OCI-LY7 (cell line): Measurements from ENCODE around the gene FERMT2. TPM values are rescaled to one million over a fixed set of nuclear protein-coding genes. Genes with fewer than 3 reads are reported as not detected.

Experiments
- BruUV-seq: library from RNA; stranded (reverse); fragments of 400-500 nt; replicated peaks from 2 replicates; lab custom pipeline; 2021; lab: Mats Ljungman, UMichigan
- CTCF ChIA-PET: fragments of 300-600 bp; sonication (Branson Sonifier 250); formaldehyde crosslinking; loops from one replicate; lab custom pipeline; 2022; ENCODE audit warnings: antibody characterized with exemption; ENCODE audit not compliant: unreplicated experiment; lab: Charles Lee
- POLR2A ChIA-PET: fragments of 300-600 bp; sonication (Branson Sonifier 250); formaldehyde crosslinking; loops from one replicate; lab custom pipeline; 2022; ENCODE audit warnings: antibody characterized with exemption; lab: Charles Lee
- DNase-seq: peaks from one replicate; pipeline ENCODE4 v3.0.0-alpha.2; 2015; ENCODE audit warnings: low spot score
- H2AFZ ChIP-seq: fragments of 200-600 bp; sonication (generic), shearing (Covaris generic); 2 replicates; pipeline ENCODE4 v1.6.1; 2014; ENCODE audit warnings: mild to moderate bottlenecking, antibody characterized with exemption, low read length, moderate library complexity
- H3K27ac ChIP-seq: fragments of 200-600 bp; sonication (generic); 2 replicates; pipeline ENCODE4 v1.5.1; 2014; ENCODE audit warnings: mixed run types, low read depth, mild to moderate bottlenecking, moderate library complexity, low read length, inconsistent platforms; ENCODE audit not compliant: poor library complexity, severe bottlenecking
- H3K36me3 ChIP-seq: fragments of 200-600 bp; sonication (generic); 2 replicates; pipeline ENCODE4 v1.6.1; 2014; ENCODE audit warnings: mild to moderate bottlenecking, antibody characterized with exemption, low read length, moderate library complexity, mixed read lengths; ENCODE audit not compliant: insufficient read depth
- H3K4me1 ChIP-seq: fragments of 200-600 bp; sonication (generic); 2 replicates; pipeline ENCODE4 v1.5.1; 2014; ENCODE audit warnings: mild to moderate bottlenecking, low read length; ENCODE audit not compliant: insufficient read depth, poor library complexity, severe bottlenecking
- H3K4me2 ChIP-seq: fragments of 200-600 bp; sonication (generic); 2 replicates; pipeline ENCODE4 v1.6.1; 2014; ENCODE audit warnings: mild to moderate bottlenecking, low read length
- H3K4me3 ChIP-seq: fragments of 200-600 bp; sonication (generic); 2 replicates; pipeline ENCODE4 v1.5.1; 2014; ENCODE audit warnings: mild to moderate bottlenecking, low read depth, low read length; ENCODE audit not compliant: poor library complexity, severe bottlenecking
- H3K79me2 ChIP-seq: fragments of 200-600 bp; sonication (generic); 2 replicates; pipeline ENCODE4 v1.6.1; 2016; ENCODE audit warnings: low read depth, mild to moderate bottlenecking, low read length, moderate library complexity, mixed read lengths; ENCODE audit not compliant: insufficient read depth
- H3K9me2 ChIP-seq: fragments of 200-600 bp; sonication (generic); 2 replicates; pipeline ENCODE4 v1.6.1; 2016; ENCODE audit warnings: mild to moderate bottlenecking, low read length, mixed read lengths; ENCODE audit not compliant: insufficient read depth
- H3K9me3 ChIP-seq: fragments of 200-600 bp; sonication (generic); 2 replicates; pipeline ENCODE4 v1.6.1; 2014; ENCODE audit warnings: mild to moderate bottlenecking, mixed run types, low read length, mixed read lengths
- H4K20me1 ChIP-seq: fragments of 200-600 bp; sonication (generic); 2 replicates; pipeline ENCODE4 v1.6.1; 2014; ENCODE audit warnings: mild to moderate bottlenecking, antibody characterized with exemption, low read length, moderate library complexity, mixed read lengths; ENCODE audit not compliant: insufficient read depth
- EZH2phosphoT487 ChIP-seq: fragments of 200-600 bp; sonication (generic); IDR thresholded peaks from 2 replicates; pipeline ENCODE4 v1.6.1; 2018; ENCODE audit warnings: low read depth, borderline replicate concordance, mild to moderate bottlenecking, mixed run types, antibody characterized with exemption, low read length, moderate library complexity, mixed read lengths
- intact Hi-C: fragments of 100-400 bp; cut with micrococcal nuclease; formaldehyde crosslinking; loops from one replicate; pipeline ENCODE4 v1.10.0; 2022; ENCODE audit not compliant: unreplicated experiment
- total RNA-seq, 2 experiments: library from RNA; depleted of rRNA in 1 of 2; stranded (reverse); fragments of >200 nt in 1 of 2; shearing (Covaris generic) in 1 of 2; gene quantifications; 2 replicates each; pipeline ENCODE4 v1.2.3, GENCODE V29; 2014 to 2022
- TF ChIP-seq, protein P1 (sequence below): fragments of 200-600 bp; sonication (generic); conservative IDR thresholded peaks from 2 replicates; pipeline ENCODE4 v1.5.1; 2014; ENCODE audit warnings: mild to moderate bottlenecking, antibody characterized with exemption, low read length, moderate library complexity, mixed read lengths

FERMT2 gene
- total RNA-seq, 2 experiments from 2014 or later = not detected

DNA sequence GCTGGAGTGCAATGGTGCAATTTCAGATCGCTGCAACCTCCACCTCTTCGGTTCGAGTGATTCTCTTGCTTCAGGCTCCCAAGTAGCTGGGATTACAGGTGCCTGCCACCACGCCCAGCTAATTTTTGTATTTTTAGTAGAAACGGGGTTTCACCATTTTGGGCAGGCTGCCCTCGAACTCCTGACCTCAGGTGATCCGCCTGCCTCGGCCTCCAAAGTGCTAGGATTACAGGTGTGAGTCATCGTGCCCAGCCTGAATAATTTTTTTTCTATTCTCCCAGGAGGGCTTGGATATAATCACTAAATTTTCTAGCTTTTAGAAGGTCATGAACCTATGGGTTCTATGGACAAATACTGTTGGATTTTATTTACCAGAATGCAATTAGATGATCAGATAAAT is 114.8 kb downstream of the FERMT2 start:
- Histone ChIP-seq H3K4me3 (no peak overlapping the region), H3K79me2 (no peaks in the 10 kb centered on the region), H3K4me2 (no peak overlapping the region), H3K9me2 (no peaks in the 10 kb centered on the region), H4K20me1 (no peaks in the 10 kb centered on the region), H3K27ac (no peak overlapping the region), H2AFZ (no peak overlapping the region), H3K4me1 (no peaks in the 10 kb centered on the region), H3K9me3 (no peaks in the 10 kb centered on the region), H3K36me3 (no peaks in the 10 kb centered on the region)
- POLR2A ChIA-PET = no interaction called here
- intact Hi-C loops = no loop called here
- BruUV-seq = no TSS peak
- DNase-seq = no peak
- TF ChIP-seq, protein P1, sequence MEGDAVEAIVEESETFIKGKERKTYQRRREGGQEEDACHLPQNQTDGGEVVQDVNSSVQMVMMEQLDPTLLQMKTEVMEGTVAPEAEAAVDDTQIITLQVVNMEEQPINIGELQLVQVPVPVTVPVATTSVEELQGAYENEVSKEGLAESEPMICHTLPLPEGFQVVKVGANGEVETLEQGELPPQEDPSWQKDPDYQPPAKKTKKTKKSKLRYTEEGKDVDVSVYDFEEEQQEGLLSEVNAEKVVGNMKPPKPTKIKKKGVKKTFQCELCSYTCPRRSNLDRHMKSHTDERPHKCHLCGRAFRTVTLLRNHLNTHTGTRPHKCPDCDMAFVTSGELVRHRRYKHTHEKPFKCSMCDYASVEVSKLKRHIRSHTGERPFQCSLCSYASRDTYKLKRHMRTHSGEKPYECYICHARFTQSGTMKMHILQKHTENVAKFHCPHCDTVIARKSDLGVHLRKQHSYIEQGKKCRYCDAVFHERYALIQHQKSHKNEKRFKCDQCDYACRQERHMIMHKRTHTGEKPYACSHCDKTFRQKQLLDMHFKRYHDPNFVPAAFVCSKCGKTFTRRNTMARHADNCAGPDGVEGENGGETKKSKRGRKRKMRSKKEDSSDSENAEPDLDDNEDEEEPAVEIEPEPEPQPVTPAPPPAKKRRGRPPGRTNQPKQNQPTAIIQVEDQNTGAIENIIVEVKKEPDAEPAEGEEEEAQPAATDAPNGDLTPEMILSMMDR = no peak
- no peak for TF ChIP-seq EZH2phosphoT487
- CTCF ChIA-PET = interaction anchor here (1.2 kb wide), 1 partner anchor 21 kb away, joined by 3 read pairs; no protein-coding TSS in a partner anchor

DNA sequence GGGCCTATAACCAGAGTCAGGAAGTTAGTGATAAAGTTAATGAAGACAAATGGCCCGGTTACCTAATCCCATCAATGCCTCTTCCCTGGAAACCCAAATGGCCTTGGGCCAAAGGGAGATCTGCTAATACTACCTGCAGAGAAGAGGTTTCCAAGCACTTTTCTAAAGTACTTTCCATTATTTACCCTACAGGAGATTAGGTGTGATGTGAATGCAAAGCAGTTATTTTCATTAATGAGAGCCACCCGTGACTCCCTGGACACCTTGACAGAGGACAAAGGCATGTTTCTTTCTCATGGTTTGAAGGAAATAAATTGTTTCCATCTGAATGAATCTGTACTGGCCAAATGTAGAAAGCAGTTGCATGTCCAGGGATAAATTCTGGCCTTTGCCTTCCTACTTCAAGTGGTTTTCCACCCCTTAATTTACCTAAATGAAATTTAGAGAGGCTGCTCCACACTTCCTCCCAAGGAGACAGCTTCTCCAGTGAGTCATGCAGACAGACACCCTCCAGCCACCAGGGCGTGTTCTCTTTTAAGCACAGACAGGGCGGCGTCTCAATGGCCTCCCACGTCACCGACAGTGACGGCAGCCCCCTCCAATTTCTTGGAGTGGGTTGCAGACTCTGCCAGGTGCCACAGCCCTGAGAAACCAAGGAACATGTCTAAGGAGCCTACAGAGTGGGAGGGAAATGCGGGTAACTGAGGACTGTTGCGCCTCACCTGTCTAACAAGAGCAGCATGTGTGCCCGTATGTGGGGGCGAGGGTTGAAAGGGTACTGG is 115.5 kb downstream of the FERMT2 start:
- no peak overlapping the region for H3K4me3 ChIP-seq
- TF ChIP-seq, protein P1 = no peak
- no peaks in the 10 kb centered on the region for H3K36me3 ChIP-seq
- H2AFZ ChIP-seq = no peak overlapping the region
- H3K9me2 ChIP-seq = no peaks in the 10 kb centered on the region
- no peaks in the 10 kb centered on the region for H3K9me3 ChIP-seq
- DNase-seq = no peak
- no peaks in the 10 kb centered on the region for H3K4me1 ChIP-seq
- BruUV-seq = no TSS peak
- no peaks in the 10 kb centered on the region for H3K79me2 ChIP-seq
- no peak overlapping the region for H3K27ac ChIP-seq
- H3K4me2 ChIP-seq = no peak overlapping the region
- CTCF ChIA-PET = no interaction called here
- H4K20me1 ChIP-seq = no peaks in the 10 kb centered on the region
- POLR2A ChIA-PET = interaction anchor here (0.6 to 1.1 kb wide), 4 partner anchors 10 to 518 kb away, joined by 3 to 7 read pairs (median 4); no protein-coding TSS in a partner anchor
- intact Hi-C loops = no loop called here

DNA sequence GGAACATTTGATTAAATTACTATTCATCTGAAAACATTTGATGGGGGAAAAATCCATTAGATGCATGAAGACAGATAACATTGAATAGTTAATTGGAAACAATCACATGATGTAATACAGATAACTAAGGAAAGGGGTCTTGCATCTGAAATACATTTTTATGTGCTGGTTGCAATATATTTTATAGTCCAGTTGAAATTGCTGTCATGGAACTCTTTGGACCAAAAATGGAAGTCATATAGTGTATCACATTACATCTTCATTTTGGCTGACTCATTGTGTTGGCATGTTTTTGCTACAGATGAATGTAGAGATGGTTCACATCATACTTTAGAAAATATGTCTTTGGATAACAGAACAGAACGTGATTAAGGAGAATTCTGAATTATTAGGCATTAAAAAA is 116.4 kb downstream of the FERMT2 start:
- H3K9me3 ChIP-seq = no peaks in the 10 kb centered on the region
- no peak overlapping the region for H2AFZ ChIP-seq
- POLR2A ChIA-PET = interaction anchor here (0.6 to 1.3 kb wide), 10 partner anchors 8 to 658 kb away, joined by 3 to 7 read pairs (median 4); no protein-coding TSS in a partner anchor
- TF ChIP-seq, protein P1 = no peak
- no peak for TF ChIP-seq EZH2phosphoT487
- H3K79me2 ChIP-seq = no peaks in the 10 kb centered on the region
- CTCF ChIA-PET = no interaction called here
- no peaks in the 10 kb centered on the region for H4K20me1 ChIP-seq
- no peaks in the 10 kb centered on the region for H3K4me1 ChIP-seq
- H3K36me3 ChIP-seq = no peaks in the 10 kb centered on the region
- no TSS peak for BruUV-seq
- intact Hi-C loops = no loop called here
- H3K9me2 ChIP-seq = no peaks in the 10 kb centered on the region
- no peak overlapping the region for H3K4me3 ChIP-seq
- H3K27ac ChIP-seq = no peak overlapping the region
- no peak for DNase-seq
- H3K4me2 ChIP-seq = no peak overlapping the region
